Measurements from ENCODE around the gene IZUMO3.

Gene IZUMO3

GRCh38 chr9:24552526-24553182 lies 7.0 kb upstream of the IZUMO3 start:
- Histone ChIP-seq H3K36me3 (ENCODE audit: control insufficient read depth, insufficient read depth, low read length) (no peaks in the 10 kb centered on the region), H3K4me3 (ENCODE audit: insufficient read depth, low read depth, low read length) (no peak overlapping the region), H3K27me3 (ENCODE audit: control insufficient read depth, insufficient read depth, low read length, poor library complexity, severe bottlenecking) (no peaks in the 10 kb centered on the region), H3K9me3 (ENCODE audit: control insufficient read depth, low read length) (no peaks in the 10 kb centered on the region), H3K27ac (ENCODE audit: insufficient read depth, low read depth, low read length, poor library complexity, severe bottlenecking) (no peak overlapping the region), H3K4me1 (ENCODE audit: control insufficient read depth, insufficient read depth, low read length) (no peaks in the 10 kb centered on the region)
- WGBS, 2 experiments = 95 to 96% methylated on average over 8 of the region's 9 CpGs

- Histone ChIP-seq H3K4me1 (ENCODE audit: control insufficient read depth, insufficient read depth, low read length) (no peaks in the 10 kb centered on the region), H3K36me3 (ENCODE audit: control insufficient read depth, insufficient read depth, low read length) (no peaks in the 10 kb centered on the region), H3K4me3 (ENCODE audit: insufficient read depth, low read depth, low read length) (no peak overlapping the region), H3K9me3 (ENCODE audit: control insufficient read depth, low read length) (no peaks in the 10 kb centered on the region), H3K27ac (ENCODE audit: insufficient read depth, low read depth, low read length, poor library complexity, severe bottlenecking) (no peak overlapping the region), H3K27me3 (ENCODE audit: control insufficient read depth, insufficient read depth, low read length, poor library complexity, severe bottlenecking) (no peaks in the 10 kb centered on the region)
- 64 to 69% methylated on average over 7 of the region's 7 CpGs for WGBS, 2 experiments
Measured at GRCh38 chr9:24545285-24545684, 412 bp downstream of the IZUMO3 start.

- WGBS, 2 experiments = 75 to 92% methylated on average over 2 of the region's 2 CpGs
- Histone ChIP-seq H3K27me3 (ENCODE audit: control insufficient read depth, insufficient read depth, low read length, poor library complexity, severe bottlenecking) (no peaks in the 10 kb centered on the region), H3K9me3 (ENCODE audit: control insufficient read depth, low read length) (no peaks in the 10 kb centered on the region), H3K36me3 (ENCODE audit: control insufficient read depth, insufficient read depth, low read length) (no peaks in the 10 kb centered on the region), H3K4me3 (ENCODE audit: insufficient read depth, low read depth, low read length) (no peak overlapping the region), H3K4me1 (ENCODE audit: control insufficient read depth, insufficient read depth, low read length) (no peaks in the 10 kb centered on the region), H3K27ac (ENCODE audit: insufficient read depth, low read depth, low read length, poor library complexity, severe bottlenecking) (no peak overlapping the region)
Measured at GRCh38 chr9:24518545-24518944, 27.2 kb downstream of the IZUMO3 start.

DNA sequence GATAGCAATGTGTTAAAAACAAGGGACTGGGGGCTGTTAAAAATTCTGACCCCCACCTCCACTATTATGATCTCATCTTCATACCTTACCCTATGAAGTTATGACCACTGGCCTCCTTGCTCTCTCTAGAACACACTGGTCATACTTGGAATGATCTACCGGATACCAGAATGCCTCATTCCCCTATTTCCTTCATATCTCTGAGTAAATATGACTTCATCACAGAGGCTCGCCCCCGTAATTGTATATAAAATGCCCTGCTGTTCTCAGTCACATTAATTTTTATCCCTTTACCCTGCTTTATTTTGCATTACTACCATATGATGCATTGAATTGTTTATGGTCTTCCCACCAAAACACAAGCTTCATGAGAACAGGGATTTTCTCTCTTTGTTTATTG lies 29.2 kb downstream of the IZUMO3 start:
- Histone ChIP-seq H3K36me3 (ENCODE audit: control insufficient read depth, insufficient read depth, low read length) (no peaks in the 10 kb centered on the region), H3K4me3 (ENCODE audit: insufficient read depth, low read depth, low read length) (no peak overlapping the region), H3K27ac (ENCODE audit: insufficient read depth, low read depth, low read length, poor library complexity, severe bottlenecking) (no peak overlapping the region), H3K27me3 (ENCODE audit: control insufficient read depth, insufficient read depth, low read length, poor library complexity, severe bottlenecking) (no peaks in the 10 kb centered on the region), H3K4me1 (ENCODE audit: control insufficient read depth, insufficient read depth, low read length) (no peaks in the 10 kb centered on the region), H3K9me3 (ENCODE audit: control insufficient read depth, low read length) (no peaks in the 10 kb centered on the region)
- WGBS, 2 experiments = 85 to 94% methylated on average over 3 of the region's 3 CpGs

DNA sequence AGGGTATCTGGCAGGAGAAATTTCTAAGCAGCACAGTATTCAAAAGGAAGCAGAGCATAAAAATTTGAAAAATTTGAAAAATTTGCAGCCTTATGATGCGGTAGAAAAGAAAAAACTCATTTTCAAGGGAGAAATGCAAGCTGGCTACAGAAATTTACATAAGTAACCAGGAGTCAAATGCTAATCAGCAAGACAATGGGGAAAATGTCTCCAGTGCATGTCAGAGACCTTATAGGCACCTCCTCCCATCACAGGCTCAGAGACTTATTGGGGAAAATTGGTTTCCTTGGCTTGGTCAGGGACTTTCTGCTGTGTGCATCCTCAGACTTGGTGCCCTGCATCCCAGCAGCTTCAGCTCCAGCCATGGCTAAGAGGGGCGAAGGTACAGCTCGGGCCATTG lies 35.8 kb downstream of the IZUMO3 start:
- Histone ChIP-seq H3K27me3 (ENCODE audit: control insufficient read depth, insufficient read depth, low read length, poor library complexity, severe bottlenecking) (no peaks in the 10 kb centered on the region), H3K4me1 (ENCODE audit: control insufficient read depth, insufficient read depth, low read length) (no peaks in the 10 kb centered on the region), H3K36me3 (ENCODE audit: control insufficient read depth, insufficient read depth, low read length) (no peaks in the 10 kb centered on the region), H3K27ac (ENCODE audit: insufficient read depth, low read depth, low read length, poor library complexity, severe bottlenecking) (no peak overlapping the region), H3K9me3 (ENCODE audit: control insufficient read depth, low read length) (peaks cover 2% of the 10 kb centered on the region), H3K4me3 (ENCODE audit: insufficient read depth, low read depth, low read length) (no peak overlapping the region)
- WGBS, 2 experiments = 88 to 95% methylated on average over 3 of the region's 3 CpGs

- 88 to 92% methylated on average over 3 of the region's 3 CpGs for WGBS, 2 experiments
- H3K9me3 ChIP-seq (ENCODE audit: control insufficient read depth, low read length) = no peaks in the 10 kb centered on the region
Measured at GRCh38 chr9:24504521-24504920, 41.2 kb downstream of the IZUMO3 start.

GRCh38 chr9:24502206-24502937 lies 43.3 kb downstream of the IZUMO3 start:
- WGBS, 2 experiments = 23 to 34% methylated on average over 1 of the region's 1 CpG
- H3K27me3 ChIP-seq (ENCODE audit: control insufficient read depth, insufficient read depth, low read length, poor library complexity, severe bottlenecking) = no peaks in the 10 kb centered on the region
- peaks cover 23% of the 10 kb centered on the region for H3K4me1 ChIP-seq (ENCODE audit: control insufficient read depth, insufficient read depth, low read length)
- no peak overlapping the region for H3K4me3 ChIP-seq (ENCODE audit: insufficient read depth, low read depth, low read length)
- H3K36me3 ChIP-seq (ENCODE audit: control insufficient read depth, insufficient read depth, low read length) = no peaks in the 10 kb centered on the region
- H3K9me3 ChIP-seq (ENCODE audit: control insufficient read depth, low read length) = no peaks in the 10 kb centered on the region
- peak overlapping the region; percentile 21 for H3K27ac ChIP-seq (ENCODE audit: insufficient read depth, low read depth, low read length, poor library complexity, severe bottlenecking)

More at GRCh38 chr9:24504521-24504920, 41.2 kb downstream of the IZUMO3 start:
- H3K27me3 ChIP-seq (ENCODE audit: control insufficient read depth, insufficient read depth, low read length, poor library complexity, severe bottlenecking) = no peaks in the 10 kb centered on the region
- H3K36me3 ChIP-seq (ENCODE audit: control insufficient read depth, insufficient read depth, low read length) = no peaks in the 10 kb centered on the region
- peaks cover 11% of the 10 kb centered on the region for H3K4me1 ChIP-seq (ENCODE audit: control insufficient read depth, insufficient read depth, low read length)
- H3K4me3 ChIP-seq (ENCODE audit: insufficient read depth, low read depth, low read length) = no peak overlapping the region
- no peak overlapping the region for H3K27ac ChIP-seq (ENCODE audit: insufficient read depth, low read depth, low read length, poor library complexity, severe bottlenecking)

DNA sequence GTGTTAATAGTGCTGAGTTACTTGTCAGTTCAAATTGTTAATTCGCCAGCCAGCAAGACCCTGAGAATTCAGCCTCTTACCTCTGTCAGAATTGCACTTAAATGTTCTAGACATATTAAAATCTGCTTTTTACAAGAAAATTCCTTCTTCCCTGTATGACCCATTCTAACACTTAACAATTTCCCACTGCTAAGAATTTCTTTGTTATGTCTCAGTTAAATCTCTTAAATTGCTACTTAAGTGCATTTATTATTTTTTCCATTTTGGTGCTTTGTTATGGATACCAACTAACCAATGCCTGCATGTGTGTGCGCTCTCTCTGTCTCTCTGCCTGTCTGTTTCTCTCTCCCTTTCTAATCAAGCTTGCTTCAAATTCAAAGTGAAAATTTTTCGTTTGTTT lies 44.9 kb downstream of the IZUMO3 start:
- no peak overlapping the region for H3K4me3 ChIP-seq (ENCODE audit: insufficient read depth, low read depth, low read length)
- no peaks in the 10 kb centered on the region for H3K36me3 ChIP-seq (ENCODE audit: control insufficient read depth, insufficient read depth, low read length)
- H3K27ac ChIP-seq (ENCODE audit: insufficient read depth, low read depth, low read length, poor library complexity, severe bottlenecking) = no peak overlapping the region
- no peaks in the 10 kb centered on the region for H3K27me3 ChIP-seq (ENCODE audit: control insufficient read depth, insufficient read depth, low read length, poor library complexity, severe bottlenecking)
- H3K4me1 ChIP-seq (ENCODE audit: control insufficient read depth, insufficient read depth, low read length) = peaks cover 23% of the 10 kb centered on the region
- H3K9me3 ChIP-seq (ENCODE audit: control insufficient read depth, low read length) = no peaks in the 10 kb centered on the region
- 95 to 100% methylated on average over 2 of the region's 3 CpGs for WGBS, 2 experiments

GRCh38 chr9:24498632-24499031 lies 47.1 kb downstream of the IZUMO3 start:
- 21 to 32% methylated on average over 2 of the region's 2 CpGs for WGBS, 2 experiments
- no peak overlapping the region for H3K4me3 ChIP-seq (ENCODE audit: insufficient read depth, low read depth, low read length)
- no peak overlapping the region for H3K27ac ChIP-seq (ENCODE audit: insufficient read depth, low read depth, low read length, poor library complexity, severe bottlenecking)
- no peaks in the 10 kb centered on the region for H3K27me3 ChIP-seq (ENCODE audit: control insufficient read depth, insufficient read depth, low read length, poor library complexity, severe bottlenecking)
- H3K4me1 ChIP-seq (ENCODE audit: control insufficient read depth, insufficient read depth, low read length) = peaks cover 23% of the 10 kb centered on the region
- no peaks in the 10 kb centered on the region for H3K36me3 ChIP-seq (ENCODE audit: control insufficient read depth, insufficient read depth, low read length)
- H3K9me3 ChIP-seq (ENCODE audit: control insufficient read depth, low read length) = no peaks in the 10 kb centered on the region

DNA sequence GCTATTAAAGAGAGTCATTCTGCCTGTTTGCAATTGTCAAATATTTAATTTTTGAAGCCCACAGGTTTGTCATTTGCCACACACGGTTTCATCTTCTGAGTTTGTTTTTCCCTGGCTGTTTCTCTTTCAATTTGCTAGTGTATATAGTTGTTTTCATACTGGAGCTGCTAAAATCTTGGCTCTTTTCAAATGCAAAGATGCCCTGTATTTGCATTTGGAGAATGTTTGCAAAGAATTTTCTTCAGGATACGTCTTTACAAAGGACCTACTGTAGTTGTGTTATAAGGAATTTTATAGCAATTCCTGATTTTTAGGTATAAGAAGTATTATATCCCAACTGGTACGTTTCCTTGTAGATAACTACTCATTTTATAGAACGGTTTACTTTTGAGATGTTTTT lies 48.0 kb downstream of the IZUMO3 start:
- Histone ChIP-seq H3K36me3 (ENCODE audit: control insufficient read depth, insufficient read depth, low read length) (no peaks in the 10 kb centered on the region), H3K27ac (ENCODE audit: insufficient read depth, low read depth, low read length, poor library complexity, severe bottlenecking) (no peak overlapping the region), H3K27me3 (ENCODE audit: control insufficient read depth, insufficient read depth, low read length, poor library complexity, severe bottlenecking) (no peaks in the 10 kb centered on the region), H3K4me1 (ENCODE audit: control insufficient read depth, insufficient read depth, low read length) (peaks cover 22% of the 10 kb centered on the region), H3K4me3 (ENCODE audit: insufficient read depth, low read depth, low read length) (no peak overlapping the region), H3K9me3 (ENCODE audit: control insufficient read depth, low read length) (no peaks in the 10 kb centered on the region)
- 21 to 37% methylated on average over 2 of the region's 4 CpGs for WGBS, 2 experiments
